HepG2 (cell line): ENCODE data around the gene NCOA5. TPM values are rescaled to one million over a fixed set of nuclear protein-coding genes. Genes with fewer than 3 reads are reported as not detected.

ENCODE experiments used
- ATAC-seq: fragments of 200-7000 bp; cut with Tn5 transposase; 3 replicates; pipeline ENCODE4 v1.9.1; 2020; ENCODE audit warnings: mild to moderate bottlenecking, moderate library complexity
- BruUV-seq: library from RNA; stranded (reverse); fragments of 400-500 nt; replicated peaks from 2 replicates; lab custom pipeline; 2021; lab: Mats Ljungman, UMichigan
- CTCF ChIA-PET: fragments of 300-600 bp; formaldehyde crosslinking; extraction: SDS; loops from one replicate; lab custom pipeline; 2021; ENCODE audit warnings: low total read pairs, inconsistent platforms, low intra/inter-chr PET ratio; lab: Yijun Ruan, JAX
- POLR2A ChIA-PET: fragments of 350-600 bp; sonication (Branson Sonifier 250); formaldehyde crosslinking; loops from one replicate; lab custom pipeline; 2020; ENCODE audit warnings: antibody characterized with exemption, inconsistent platforms; lab: Yijun Ruan, JAX
- DNase-seq: peaks from one replicate; pipeline ENCODE4 v3.0.0-alpha.2; 2015; ENCODE audit warnings: low spot score
- FAIRE-seq: peaks from 3 replicates; lab custom pipeline; 2011; peaks lifted over from hg19 to GRCh38; lab: Jason Lieb, UNC
- H2AFZ ChIP-seq: one replicate; pipeline ENCODE4 v1.6.1; 2011; ENCODE audit warnings: low read length, inconsistent platforms
- H3K27ac ChIP-seq: fragments of 300-600 bp; 3 replicates; pipeline ENCODE4 v1.8.0; 2011; ENCODE audit warnings: mixed run types, mild to moderate bottlenecking, mixed read lengths, low read length, inconsistent platforms; ENCODE audit not compliant: insufficient read depth; ENCODE audit errors: extremely low read length
- H3K27me3 ChIP-seq, 2 experiments: fragments of 200-600 bp in 1 of 2; 2 replicates in 1 of 2; 3 replicates in 1 of 2; pipeline versions ENCODE4 v1.6.0 to v1.8.0; 2011; ENCODE audit warnings: low read length in 2 of 2, mild to moderate bottlenecking in 2 of 2, moderate library complexity in 2 of 2, inconsistent platforms in 1 of 2; ENCODE audit not compliant: insufficient read depth in 2 of 2, control insufficient read depth in 1 of 2
- H3K36me3 ChIP-seq, 2 experiments: fragments of 200-600 bp in 1 of 2; replicated peaks in 1 of 2; 2 replicates in 1 of 2; 3 replicates in 1 of 2; pipeline versions ENCODE4 v1.5.1 to v1.8.0; 2011; ENCODE audit warnings: low read length in 2 of 2, inconsistent platforms in 1 of 2; ENCODE audit not compliant: insufficient read depth in 2 of 2, control insufficient read depth in 1 of 2
- H3K4me1 ChIP-seq: 2 replicates; pipeline ENCODE4 v1.5.1; 2012; ENCODE audit warnings: low read length, inconsistent platforms; ENCODE audit not compliant: insufficient read depth
- H3K4me2 ChIP-seq: 2 replicates; pipeline ENCODE4 v1.6.0; 2011; ENCODE audit warnings: low read depth, low read length, inconsistent platforms
- H3K4me3 ChIP-seq, 3 experiments: fragments of 200-600 bp in 1 of 3; sonication (generic), shearing (Covaris generic) in 1 of 3; replicated peaks in 1 of 3; 2 replicates each; pipeline ENCODE4 v1.5.1; 2011 to 2016; ENCODE audit warnings: low read length in 3 of 3, inconsistent platforms in 2 of 3, low read depth in 2 of 3, mild to moderate bottlenecking in 2 of 3, control low read depth in 1 of 3, mixed read lengths in 1 of 3; ENCODE audit not compliant: insufficient read depth in 1 of 3
- H3K79me2 ChIP-seq: one replicate; pipeline ENCODE4 v1.6.1; 2011; ENCODE audit warnings: low read length, inconsistent platforms; ENCODE audit not compliant: insufficient read depth
- H3K9ac ChIP-seq: 2 replicates; pipeline ENCODE4 v1.6.0; 2011; ENCODE audit warnings: mild to moderate bottlenecking, low read depth, low read length, inconsistent platforms; ENCODE audit not compliant: insufficient read depth
- H3K9me3 ChIP-seq: 2 replicates; pipeline ENCODE4 v1.5.1; 2012; ENCODE audit warnings: mild to moderate bottlenecking, low read length
- H4K20me1 ChIP-seq: 2 replicates; pipeline ENCODE4 v1.6.0; 2011; ENCODE audit warnings: inconsistent platforms, mild to moderate bottlenecking, low read length, moderate library complexity; ENCODE audit not compliant: insufficient read depth
- BRCA1 ChIP-seq: sonication (generic); formaldehyde crosslinking; IDR thresholded peaks from 2 replicates; pipeline ENCODE4 v1.4.0; 2020; ENCODE audit warnings: missing genetic modification reagents
- EP300 ChIP-seq, 3 experiments: sonication (generic) in 1 of 3; formaldehyde crosslinking in 1 of 3; IDR thresholded peaks; 2 replicates each; pipeline versions ENCODE4 v1.5.1 to v1.6.1; 2011 to 2020; ENCODE audit warnings: low read depth in 2 of 3, low read length in 2 of 3, borderline replicate concordance in 1 of 3, improper control_type of control experiment in 1 of 3, mild to moderate bottlenecking in 1 of 3, missing genetic modification reagents in 1 of 3, moderate library complexity in 1 of 3
- HNRNPL ChIP-seq: fragments of 200-400 bp; formaldehyde crosslinking; IDR thresholded peaks from 2 replicates; pipeline ENCODE4 v1.6.1; 2017; ENCODE audit warnings: mild to moderate bottlenecking, low read depth, low read length
- KMT2B ChIP-seq: IDR thresholded peaks from 2 replicates; pipeline ENCODE4 v1.6.1; 2016; ENCODE audit warnings: missing genetic modification reagents, missing compliant biosample characterization
- MBD4 ChIP-seq: IDR thresholded peaks from 2 replicates; pipeline ENCODE4 v1.6.1; 2012; ENCODE audit warnings: low read length, inconsistent platforms, borderline replicate concordance
- MEIS1 ChIP-seq: sonication (generic); formaldehyde crosslinking; IDR thresholded peaks from 2 replicates; pipeline ENCODE4 v1.9.0; 2021; ENCODE audit warnings: mild to moderate bottlenecking, missing genetic modification reagents, moderate library complexity, borderline replicate concordance
- MTF1 ChIP-seq: sonication (generic); formaldehyde crosslinking; IDR thresholded peaks from 2 replicates; pipeline ENCODE4 v1.5.0; 2020; ENCODE audit warnings: missing genetic modification reagents
- NR2C2 ChIP-seq: sonication (generic); formaldehyde crosslinking; IDR thresholded peaks from 2 replicates; pipeline ENCODE4 v1.4.0; 2020; ENCODE audit warnings: missing genetic modification reagents, mild to moderate bottlenecking, moderate library complexity, borderline replicate concordance
- TEF ChIP-seq: sonication (generic); formaldehyde crosslinking; IDR thresholded peaks from 2 replicates; pipeline ENCODE4 v1.5.0; 2020; ENCODE audit warnings: missing genetic modification reagents
- ZBTB7A ChIP-seq: sonication (generic); formaldehyde crosslinking; IDR thresholded peaks from 2 replicates; pipeline ENCODE4 v1.8.0; 2022; ENCODE audit warnings: mild to moderate bottlenecking, missing genetic modification reagents
- ZNF607 ChIP-seq: sonication (generic); formaldehyde crosslinking; IDR thresholded peaks from 2 replicates; pipeline ENCODE4 v1.5.1; 2020; ENCODE audit warnings: missing genetic modification reagents, mild to moderate bottlenecking, borderline replicate concordance
- ZNF629 ChIP-seq: sonication (generic); formaldehyde crosslinking; conservative IDR thresholded peaks from 2 replicates; pipeline ENCODE4 v1.5.0; 2020; ENCODE audit warnings: missing genetic modification reagents
- ZNF737 ChIP-seq: sonication (generic); formaldehyde crosslinking; IDR thresholded peaks from 2 replicates; pipeline ENCODE4 v1.5.0; 2020; ENCODE audit warnings: missing genetic modification reagents, mild to moderate bottlenecking, borderline replicate concordance
- ZNF768 ChIP-seq: sonication (generic); formaldehyde crosslinking; IDR thresholded peaks from 2 replicates; pipeline ENCODE4 v1.4.0; 2020; ENCODE audit warnings: missing genetic modification reagents
- WGBS: methylation state at CpG from one replicate; pipeline ENCODE4 v1.1.6; 2017; ENCODE audit warnings: low lambda C conversion rate; 5-methylcytosine and 5-hydroxymethylcytosine counted together
- in situ Hi-C: cut with HindIII; loops from 2 replicates; pipeline ENCODE4 v1.10.0; 2017; ENCODE audit warnings: low pct_unique_long_range_greater_than_20kb; ENCODE audit not compliant: extremely low pct_ligation_motif_present
- intact Hi-C: fragments of 100-400 bp; cut with micrococcal nuclease; formaldehyde crosslinking; loops from one replicate; pipeline ENCODE4 v1.10.0; 2022; ENCODE audit not compliant: unreplicated experiment
- polyA plus RNA-seq, 8 experiments: library from polyadenylated mRNA; depleted of rRNA in 3 of 8; stranded (reverse) in 7 of 8; unstranded in 1 of 8; fragments of >200 nt; fragmentation: Illumina TruSeq in 4 of 8; extraction: Trizol in 4 of 8; gene quantifications; 2 replicates each; pipeline versions ENCODE4 v1.2.1 to v1.2.3, GENCODE V29; 2011 to 2016; ENCODE audit warnings: low read depth in 4 of 8, missing spikeins in 1 of 8, mixed read lengths in 1 of 8; ENCODE audit not compliant: insufficient read depth in 1 of 8
- total RNA-seq, 5 experiments: library from RNA; depleted of rRNA; stranded (reverse); fragments of >200 nt; fragmentation: Illumina TruSeq; extraction: Trizol; gene quantifications; 2 replicates each; pipeline ENCODE4 v1.2.3, GENCODE V29; 2016; ENCODE audit warnings: low read depth in 1 of 5

The NCOA5 gene
- total and polyA plus RNA-seq, 2 of the 13 experiments (the other 11 are each of a cell fraction or from before 2014, with no cell fraction given): 16.5 to 28.4 TPM

GRCh38 chr20:46017272-46017671, 72.5 kb downstream of the NCOA5 start:
- WGBS: 57% methylated on average over 4 of the region's 4 CpGs
- no TSS peak for BruUV-seq
- no peak for ATAC-seq

GRCh38 chr20:46014517-46015396, 75.0 kb downstream of the NCOA5 start:
- no peaks in the 10 kb centered on the region for H3K79me2 ChIP-seq
- H3K27ac ChIP-seq: no peak overlapping the region
- H3K4me1 ChIP-seq: peaks cover 58% of the 10 kb centered on the region
- no peaks in the 10 kb centered on the region for H3K36me3 ChIP-seq
- no peak overlapping the region for H3K9ac ChIP-seq
- no TSS peak for BruUV-seq
- H3K4me2 ChIP-seq: peak overlapping the region; percentile 80
- intact Hi-C loops: loop anchor here (2.0 to 5.0 kb wide), 2 partner anchors 42 to 72 kb away; partner anchors contain the start of gene ZNF335
- in situ Hi-C loops: no loop called here
- 23% methylated on average over 7 of the region's 7 CpGs for WGBS
- H3K4me3 ChIP-seq: peak overlapping the region in 1 of 3 experiments; percentile 64; a peak in 2 of 6 replicates
- DNase-seq (peak; percentile 82), ATAC-seq (peak; percentile 36), FAIRE-seq (peak; percentile 73)
- no peak overlapping the region for H2AFZ ChIP-seq
- peaks cover 21 to 42% of the 10 kb centered on the region in 2 experiments; a peak in 4 of 5 replicates for H3K27me3 ChIP-seq
- ChIA-PET CTCF (interaction anchor here (0.6 to 2.8 kb wide), 11 partner anchors 8 to 334 kb away, joined by 3 to 27 read pairs (median 3); partner anchors contain the start of genes NCOA5 and ZNF335), POLR2A (interaction anchor here (1.7 kb wide), 1 partner anchor 74 kb away, joined by 6 read pairs; no protein-coding TSS in a partner anchor)
- no peaks in the 10 kb centered on the region for H3K9me3 ChIP-seq
- H4K20me1 ChIP-seq: peaks cover 7% of the 10 kb centered on the region; the same call in 1 of the 2 replicates
- TF ChIP-seq ZBTB7A (CRISPR knock-in tag) (no peak), ZNF737 (CRISPR knock-in tag) (no peak), MEIS1 (CRISPR knock-in tag) (no peak), TEF (CRISPR knock-in tag) (no peak), ZNF607 (CRISPR knock-in tag) (no peak), MBD4 (no peak), ZNF629 (CRISPR knock-in tag) (0 out of 2 replicates have a peak, but pooled peaks have one; percentile 49), HNRNPL (no peak), MTF1 (CRISPR knock-in tag) (no peak), EP300 (IDR thresholded peaks at IDR 0.05; ENCODE audit: low read depth in 2 of 2, low read length in 2 of 2) (peak in 1 of 2 experiments; percentile 89; a peak in 2 of 4 replicates), EP300 (CRISPR knock-in tag; IDR thresholded peaks at IDR 0.05; ENCODE audit: borderline replicate concordance) (peak; percentile 55; the same call in 1 of the 2 replicates), ZNF768 (CRISPR knock-in tag) (no peak), KMT2B (CRISPR knock-in tag) (no peak)

More at GRCh38 chr20:46017272-46017671, 72.5 kb downstream of the NCOA5 start:
- Histone ChIP-seq H3K36me3 (no peaks in the 10 kb centered on the region), H2AFZ (no peak overlapping the region), H3K27ac (no peak overlapping the region), H3K9ac (no peak overlapping the region), H3K4me1 (peaks cover 67% of the 10 kb centered on the region), H3K4me3 (no peak overlapping the region), H3K9me3 (no peaks in the 10 kb centered on the region), H3K27me3 (peaks cover 5 to 16% of the 10 kb centered on the region in 2 experiments; a peak in 3 of 5 replicates), H3K4me2 (no peak overlapping the region), H4K20me1 (peaks cover 7% of the 10 kb centered on the region; the same call in 1 of the 2 replicates), H3K79me2 (no peaks in the 10 kb centered on the region)
- no peak for DNase-seq
- FAIRE-seq: no peak
- POLR2A ChIA-PET: no interaction called here
- TF ChIP-seq NR2C2: peak; percentile 43; the same call in 1 of the 2 replicates
- TF ChIP-seq BRCA1 (CRISPR knock-in tag): no peak
- CTCF ChIA-PET: no interaction called here
- intact Hi-C loops: no loop called here
- in situ Hi-C loops: no loop called here
